Measurements from ENCODE around the gene MCRS1.

The MCRS1 gene

DNA sequence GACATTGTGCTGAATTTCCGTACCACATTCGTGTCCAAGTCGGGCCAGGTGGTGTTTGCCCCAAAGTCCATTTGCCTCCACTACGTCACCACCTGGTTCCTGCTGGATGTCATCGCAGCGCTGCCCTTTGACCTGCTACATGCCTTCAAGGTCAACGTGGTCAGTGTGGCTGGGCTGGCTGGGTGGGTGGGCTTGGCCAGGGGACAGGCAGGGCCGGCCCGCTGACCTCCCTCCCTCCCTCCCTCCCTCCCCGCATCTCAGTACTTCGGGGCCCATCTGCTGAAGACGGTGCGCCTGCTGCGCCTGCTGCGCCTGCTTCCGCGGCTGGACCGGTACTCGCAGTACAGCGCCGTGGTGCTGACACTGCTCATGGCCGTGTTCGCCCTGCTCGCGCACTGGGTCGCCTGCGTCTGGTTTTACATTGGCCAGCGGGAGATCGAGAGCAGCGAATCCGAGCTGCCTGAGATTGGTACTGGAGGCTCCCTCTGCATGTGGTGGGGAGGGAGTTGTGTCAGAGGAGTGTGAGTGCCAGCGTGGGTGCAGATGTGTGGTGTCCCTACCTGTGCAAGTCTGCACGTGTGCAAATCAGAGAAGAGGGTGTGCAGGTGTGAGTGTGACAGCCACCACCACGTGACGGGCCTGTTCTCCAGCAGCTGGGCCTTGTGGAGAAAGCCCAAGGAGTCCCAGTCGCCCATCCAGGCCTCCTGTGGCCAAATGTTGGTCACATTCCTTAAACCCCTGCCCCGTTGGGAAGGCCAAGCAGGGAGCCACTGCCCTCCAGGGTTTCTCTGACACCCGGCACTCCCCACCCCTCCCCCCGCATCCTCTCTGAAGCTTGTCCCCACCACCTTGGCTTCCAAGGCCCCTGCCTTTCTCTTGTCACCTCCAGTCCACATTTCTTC lies 23.8 kb downstream of the MCRS1 start:
- no peak overlapping the region for H3K4me3 ChIP-seq (ENCODE audit: low read length)
- TF ChIP-seq, protein P1, sequence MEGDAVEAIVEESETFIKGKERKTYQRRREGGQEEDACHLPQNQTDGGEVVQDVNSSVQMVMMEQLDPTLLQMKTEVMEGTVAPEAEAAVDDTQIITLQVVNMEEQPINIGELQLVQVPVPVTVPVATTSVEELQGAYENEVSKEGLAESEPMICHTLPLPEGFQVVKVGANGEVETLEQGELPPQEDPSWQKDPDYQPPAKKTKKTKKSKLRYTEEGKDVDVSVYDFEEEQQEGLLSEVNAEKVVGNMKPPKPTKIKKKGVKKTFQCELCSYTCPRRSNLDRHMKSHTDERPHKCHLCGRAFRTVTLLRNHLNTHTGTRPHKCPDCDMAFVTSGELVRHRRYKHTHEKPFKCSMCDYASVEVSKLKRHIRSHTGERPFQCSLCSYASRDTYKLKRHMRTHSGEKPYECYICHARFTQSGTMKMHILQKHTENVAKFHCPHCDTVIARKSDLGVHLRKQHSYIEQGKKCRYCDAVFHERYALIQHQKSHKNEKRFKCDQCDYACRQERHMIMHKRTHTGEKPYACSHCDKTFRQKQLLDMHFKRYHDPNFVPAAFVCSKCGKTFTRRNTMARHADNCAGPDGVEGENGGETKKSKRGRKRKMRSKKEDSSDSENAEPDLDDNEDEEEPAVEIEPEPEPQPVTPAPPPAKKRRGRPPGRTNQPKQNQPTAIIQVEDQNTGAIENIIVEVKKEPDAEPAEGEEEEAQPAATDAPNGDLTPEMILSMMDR (conservative IDR thresholded peaks at IDR 0.05; ENCODE audit: low read length): no peak
- no peak for DNase-seq (ENCODE audit: low read depth)

DNA sequence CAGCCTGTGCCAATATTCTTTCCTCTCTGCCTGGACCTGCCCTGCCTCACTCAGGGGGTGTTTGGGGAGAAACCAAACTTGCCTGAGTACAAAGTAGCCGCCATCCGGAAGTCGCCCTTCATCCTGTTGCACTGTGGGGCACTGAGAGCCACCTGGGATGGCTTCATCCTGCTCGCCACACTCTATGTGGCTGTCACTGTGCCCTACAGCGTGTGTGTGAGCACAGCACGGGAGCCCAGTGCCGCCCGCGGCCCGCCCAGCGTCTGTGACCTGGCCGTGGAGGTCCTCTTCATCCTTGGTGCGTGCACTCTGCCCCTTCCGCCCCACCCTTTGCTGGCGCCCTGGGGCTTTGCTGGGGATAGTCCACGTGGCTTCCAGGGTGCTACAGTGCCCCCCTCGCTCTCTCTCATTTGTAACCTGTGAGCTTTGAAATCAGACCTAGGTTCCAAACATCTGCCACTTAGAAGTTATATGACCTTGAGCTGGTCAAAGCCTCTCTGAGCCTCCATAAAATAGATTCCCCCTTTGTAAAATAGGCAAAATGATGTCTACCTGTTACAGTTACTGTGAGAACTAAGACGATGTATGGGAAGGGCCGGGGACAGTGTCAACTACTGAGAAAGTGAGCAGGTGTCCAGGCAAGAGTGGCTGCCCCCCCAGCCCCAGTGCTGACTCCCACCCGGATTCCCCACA lies 24.6 kb downstream of the MCRS1 start:
- DNase-seq (ENCODE audit: low read depth): no peak
- H3K4me3 ChIP-seq (ENCODE audit: low read length): no peak overlapping the region
- TF ChIP-seq, protein P1 (conservative IDR thresholded peaks at IDR 0.05; ENCODE audit: low read length): no peak

DNA sequence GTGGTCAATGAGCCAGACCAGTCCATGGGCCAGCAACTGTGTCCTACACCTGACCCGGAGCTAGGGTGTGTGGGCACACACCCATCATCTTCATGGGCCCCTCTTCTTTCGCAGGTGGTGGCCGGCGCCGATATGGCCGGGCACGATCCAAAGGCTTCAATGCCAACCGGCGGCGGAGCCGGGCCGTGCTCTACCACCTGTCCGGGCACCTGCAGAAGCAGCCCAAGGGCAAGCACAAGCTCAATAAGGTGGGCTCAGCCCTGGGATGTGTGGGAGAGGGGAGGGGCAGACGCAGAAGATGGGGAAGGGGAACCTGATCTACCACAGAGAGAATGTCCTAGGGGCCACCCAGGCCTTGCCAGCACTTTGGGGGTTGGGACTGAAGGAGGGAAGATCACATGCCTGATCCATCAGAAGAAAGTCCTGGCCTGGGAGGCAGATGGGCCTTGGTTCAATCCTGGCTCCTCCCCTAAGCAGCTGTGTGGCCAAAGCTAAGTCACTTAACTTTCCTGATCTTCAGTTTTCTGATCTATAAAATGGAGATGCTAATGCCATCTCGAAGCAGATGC lies 25.3 kb downstream of the MCRS1 start:
- TF ChIP-seq, protein P1 (conservative IDR thresholded peaks at IDR 0.05; ENCODE audit: low read length): no peak
- H3K4me3 ChIP-seq (ENCODE audit: low read length): no peak overlapping the region
- no peak for DNase-seq (ENCODE audit: low read depth)

DNA sequence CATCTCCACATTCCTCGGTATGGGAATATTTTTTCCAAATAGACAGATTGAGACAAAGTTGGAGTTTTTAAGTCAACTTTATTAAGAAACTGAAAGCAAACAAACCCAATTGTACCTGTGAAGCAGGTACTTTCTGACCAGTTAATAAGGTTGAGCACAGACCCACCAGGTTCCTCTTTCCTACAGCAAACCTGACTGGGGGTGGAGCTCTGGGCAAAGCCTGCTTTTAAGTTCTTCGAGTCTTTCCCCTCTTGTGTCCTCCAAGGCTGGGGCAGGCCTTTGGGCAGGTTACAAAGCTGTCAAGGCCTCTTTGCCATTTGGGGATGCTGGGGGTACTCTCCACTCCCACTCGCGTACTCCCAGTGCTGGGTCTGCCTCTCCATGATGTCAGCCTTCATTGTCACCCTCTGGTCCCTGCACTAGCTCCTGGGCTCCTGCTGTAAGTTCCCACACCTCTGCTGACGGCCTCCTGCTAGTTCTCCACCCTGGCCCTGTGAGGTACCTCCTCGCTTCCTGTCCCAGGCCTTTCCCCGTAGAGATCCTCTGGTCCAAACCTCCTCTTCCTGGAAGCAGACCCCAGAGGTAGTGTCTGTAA lies 25.9 kb downstream of the MCRS1 start:
- no peak for DNase-seq (ENCODE audit: low read depth)
- TF ChIP-seq, protein P1 (conservative IDR thresholded peaks at IDR 0.05; ENCODE audit: low read length): no peak
- no peak overlapping the region for H3K4me3 ChIP-seq (ENCODE audit: low read length)

DNA sequence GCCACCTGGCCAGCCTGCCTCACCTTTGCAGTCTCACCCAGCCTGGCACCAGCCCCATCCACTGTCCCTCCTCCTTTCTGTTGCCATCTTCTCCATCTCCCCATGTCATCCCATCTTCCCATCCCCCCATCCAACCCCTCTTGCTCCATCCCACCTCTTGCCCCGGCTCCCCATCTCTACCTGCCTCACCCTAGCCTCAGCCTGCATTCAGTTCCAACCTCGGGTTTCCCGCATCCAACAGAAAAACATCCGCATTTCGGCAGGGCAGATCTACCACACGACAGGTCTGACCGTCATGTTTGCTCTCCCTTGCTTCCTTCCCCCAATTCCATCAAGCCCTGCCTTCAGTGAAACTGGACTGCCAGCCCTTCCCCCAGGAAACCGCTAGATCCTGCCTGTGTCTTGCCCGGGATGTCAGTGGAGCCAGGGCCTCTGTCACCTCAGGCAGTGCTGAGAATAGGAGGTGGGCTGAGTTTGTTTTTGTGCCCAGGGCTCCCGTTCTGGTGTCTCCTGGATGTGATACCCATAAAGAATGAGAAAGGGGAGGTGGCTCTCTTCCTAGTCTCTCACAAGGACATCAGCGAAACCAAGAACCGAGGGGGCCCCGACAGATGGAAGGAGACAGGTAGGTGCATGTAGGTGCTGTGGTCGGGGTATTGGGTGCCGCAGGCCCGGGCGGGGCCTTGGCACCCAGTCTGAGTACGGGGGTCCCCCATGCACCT lies 26.6 kb downstream of the MCRS1 start:
- DNase-seq (ENCODE audit: low read depth): no peak
- TF ChIP-seq, protein P1 (conservative IDR thresholded peaks at IDR 0.05; ENCODE audit: low read length): no peak
- no peak overlapping the region for H3K4me3 ChIP-seq (ENCODE audit: low read length)

DNA sequence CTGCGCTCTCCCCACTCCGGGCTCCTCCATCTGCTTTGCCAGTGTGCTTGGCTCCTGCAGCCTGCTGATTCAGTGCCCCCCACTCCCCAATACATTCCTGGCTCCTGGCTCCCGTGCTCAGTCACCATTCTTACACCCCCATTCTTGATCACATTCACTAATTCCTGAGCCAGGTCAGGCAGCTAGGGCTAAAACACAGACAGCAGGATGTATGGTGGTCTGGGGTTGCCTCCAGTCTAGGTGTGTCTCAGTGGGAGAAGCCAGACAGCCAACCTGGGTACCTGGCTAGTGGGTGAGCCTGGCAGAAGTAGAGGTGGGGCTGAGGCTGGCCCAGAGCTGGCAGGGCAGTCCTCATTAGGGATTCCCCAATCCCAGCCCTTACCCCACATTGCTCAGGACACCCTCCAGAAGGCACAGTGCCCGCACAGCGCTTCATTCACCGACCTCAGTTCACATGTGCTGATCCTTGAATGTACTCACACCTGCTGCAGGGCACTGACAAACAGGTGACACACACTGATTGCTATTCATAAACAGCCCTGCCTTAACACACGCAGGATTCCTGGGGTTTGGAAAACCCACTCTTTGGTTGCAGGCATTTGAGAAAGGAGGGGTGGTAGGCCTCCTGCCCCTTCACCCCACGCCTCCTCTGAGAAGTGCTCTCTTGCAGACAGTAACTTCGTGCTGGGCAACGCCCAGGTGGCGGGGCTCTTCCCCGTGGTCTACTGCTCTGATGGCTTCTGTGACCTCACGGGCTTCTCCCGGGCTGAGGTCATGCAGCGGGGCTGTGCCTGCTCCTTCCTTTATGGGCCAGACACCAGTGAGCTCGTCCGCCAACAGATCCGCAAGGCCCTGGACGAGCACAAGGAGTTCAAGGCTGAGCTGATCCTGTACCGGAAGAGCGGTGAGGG lies 27.5 kb downstream of the MCRS1 start:
- no peak overlapping the region for H3K4me3 ChIP-seq (ENCODE audit: low read length)
- TF ChIP-seq, protein P1 (conservative IDR thresholded peaks at IDR 0.05; ENCODE audit: low read length): no peak
- DNase-seq (ENCODE audit: low read depth): no peak

Measured in AG10803 (cell line).